RWPE2 (cell line): ENCODE measurements around the gene CNGA2.

Experiments used
- ATAC-seq: fragments of 200-7000 bp; cut with Tn5 transposase; 3 replicates; pipeline ENCODE4 v1.9.1; 2021; ENCODE audit warnings: low read depth
- DNase-seq: peaks from one replicate; pipeline ENCODE4 v3.0.0-alpha.2; 2020; ENCODE audit warnings: low spot score
- H3K27ac ChIP-seq: fragments of 450-650 bp; 2 replicates; pipeline ENCODE4 v1.5.1; 2017; ENCODE audit warnings: mild to moderate bottlenecking; ENCODE audit not compliant: poor library complexity, severe bottlenecking
- H3K27me3 ChIP-seq: fragments of 250-450 bp; sonication (Bioruptor Pico); 2 replicates; pipeline ENCODE4 v1.5.1; 2021; ENCODE audit warnings: mild to moderate bottlenecking, moderate library complexity; ENCODE audit not compliant: insufficient read depth, poor library complexity, severe bottlenecking
- H3K36me3 ChIP-seq: fragments of 250-450 bp; sonication (Bioruptor Pico); 2 replicates; pipeline ENCODE4 v1.5.1; 2020; ENCODE audit warnings: low read depth, mild to moderate bottlenecking, moderate library complexity
- H3K4me1 ChIP-seq: fragments of 250-450 bp; sonication (Bioruptor Pico); 2 replicates; pipeline ENCODE4 v1.5.1; 2021; ENCODE audit warnings: mild to moderate bottlenecking, moderate library complexity; ENCODE audit not compliant: insufficient read depth, poor library complexity, severe bottlenecking
- H3K4me3 ChIP-seq: fragments of 250-450 bp; sonication (Bioruptor Pico); 2 replicates; pipeline ENCODE4 v1.5.1; 2021; ENCODE audit warnings: mild to moderate bottlenecking, moderate library complexity; ENCODE audit not compliant: severe bottlenecking
- H3K9me3 ChIP-seq: fragments of 250-450 bp; sonication (Bioruptor Pico); 2 replicates; pipeline ENCODE4 v1.5.1; 2021; ENCODE audit warnings: mild to moderate bottlenecking, moderate library complexity; ENCODE audit not compliant: severe bottlenecking
- TF ChIP-seq, protein P1 (sequence below): fragments of 450-650 bp; IDR thresholded peaks from one replicate; pipeline ENCODE4 v1.5.1; 2017; ENCODE audit warnings: mild to moderate bottlenecking, moderate library complexity; ENCODE audit not compliant: poor library complexity, severe bottlenecking

The CNGA2 gene

DNA sequence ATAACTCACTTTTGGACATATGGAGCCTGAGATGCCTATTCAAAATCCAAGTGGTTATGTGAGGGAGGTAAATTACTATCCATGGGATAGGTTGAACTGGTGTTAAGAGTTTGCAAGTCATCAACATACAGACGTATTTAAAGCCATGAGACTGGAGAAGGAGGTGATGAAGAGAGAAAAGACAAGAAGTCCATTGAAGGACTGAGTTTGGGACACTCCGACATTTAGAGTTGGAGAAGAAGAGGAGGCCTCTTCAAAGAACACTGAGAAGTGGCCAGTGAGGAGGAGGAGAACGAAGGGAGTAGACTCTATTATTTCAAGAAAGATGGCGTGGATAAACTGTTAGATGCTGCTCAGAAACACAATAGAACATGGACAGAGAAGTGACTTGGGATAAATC lies at the start of gene CNGA2:
TSS of gene CNGA2 (plus strand) at position 301 of the 400 bp plus-strand sequence. CDS start 3,738 bp downstream, outside the sequence.
- Histone ChIP-seq H3K27me3 (no peaks in the 10 kb centered on the region), H3K4me1 (no peaks in the 10 kb centered on the region), H3K4me3 (no peak within 1 kb of the TSS), H3K27ac (no peak within 1 kb of the TSS), H3K36me3 (no peaks in the 10 kb centered on the region), H3K9me3 (no peaks in the 10 kb centered on the region)
- no peak for DNase-seq
- TF ChIP-seq, protein P1, sequence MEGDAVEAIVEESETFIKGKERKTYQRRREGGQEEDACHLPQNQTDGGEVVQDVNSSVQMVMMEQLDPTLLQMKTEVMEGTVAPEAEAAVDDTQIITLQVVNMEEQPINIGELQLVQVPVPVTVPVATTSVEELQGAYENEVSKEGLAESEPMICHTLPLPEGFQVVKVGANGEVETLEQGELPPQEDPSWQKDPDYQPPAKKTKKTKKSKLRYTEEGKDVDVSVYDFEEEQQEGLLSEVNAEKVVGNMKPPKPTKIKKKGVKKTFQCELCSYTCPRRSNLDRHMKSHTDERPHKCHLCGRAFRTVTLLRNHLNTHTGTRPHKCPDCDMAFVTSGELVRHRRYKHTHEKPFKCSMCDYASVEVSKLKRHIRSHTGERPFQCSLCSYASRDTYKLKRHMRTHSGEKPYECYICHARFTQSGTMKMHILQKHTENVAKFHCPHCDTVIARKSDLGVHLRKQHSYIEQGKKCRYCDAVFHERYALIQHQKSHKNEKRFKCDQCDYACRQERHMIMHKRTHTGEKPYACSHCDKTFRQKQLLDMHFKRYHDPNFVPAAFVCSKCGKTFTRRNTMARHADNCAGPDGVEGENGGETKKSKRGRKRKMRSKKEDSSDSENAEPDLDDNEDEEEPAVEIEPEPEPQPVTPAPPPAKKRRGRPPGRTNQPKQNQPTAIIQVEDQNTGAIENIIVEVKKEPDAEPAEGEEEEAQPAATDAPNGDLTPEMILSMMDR = no peak
- no peak for ATAC-seq

DNA sequence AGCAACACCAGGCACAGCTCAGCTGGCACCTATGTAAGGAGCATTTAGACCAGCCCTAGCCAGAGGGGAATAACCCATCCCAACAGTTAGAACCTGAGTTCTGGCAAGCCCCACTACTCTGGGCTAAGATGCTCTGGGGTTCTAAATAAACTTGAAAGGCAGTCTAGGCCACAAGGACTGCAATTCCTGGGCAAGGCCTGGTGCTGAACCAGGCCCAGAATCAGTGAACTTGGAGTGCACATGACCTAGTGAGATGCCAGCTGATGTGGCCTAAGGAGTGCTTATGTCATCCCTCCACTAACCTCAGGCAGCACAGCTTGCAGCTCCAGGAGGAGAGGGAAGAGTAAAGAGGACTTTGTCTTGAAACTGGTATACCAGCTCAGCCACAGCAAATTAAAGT lies 46.9 kb upstream of the CNGA2 start:
- DNase-seq (no peak), ATAC-seq (no peak)
- no peaks in the 10 kb centered on the region for H3K27me3 ChIP-seq
- TF ChIP-seq, protein P1 = no peak
- H3K36me3 ChIP-seq = no peaks in the 10 kb centered on the region
- H3K4me3 ChIP-seq = no peak overlapping the region
- no peaks in the 10 kb centered on the region for H3K4me1 ChIP-seq
- no peak overlapping the region for H3K27ac ChIP-seq
- no peaks in the 10 kb centered on the region for H3K9me3 ChIP-seq

DNA sequence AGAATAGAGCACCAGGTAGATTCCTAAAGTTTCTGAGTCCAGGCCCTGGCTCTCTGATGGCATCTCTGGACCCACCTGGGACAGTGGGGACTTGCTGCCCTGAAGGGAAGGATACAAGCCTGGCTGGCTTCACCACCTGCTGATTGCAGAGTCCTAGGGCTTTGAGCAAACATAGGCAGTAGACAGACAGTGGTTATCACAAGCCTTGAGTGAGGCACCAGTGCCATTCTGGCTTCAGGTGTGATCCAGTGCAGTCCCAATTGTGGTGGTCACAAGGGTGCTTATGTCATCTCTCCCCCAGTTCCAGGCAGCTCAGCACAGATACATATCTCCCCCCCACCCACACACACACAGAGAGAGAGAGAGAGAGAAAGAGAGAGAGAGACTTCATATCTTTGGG lies 45.9 kb upstream of the CNGA2 start:
- no peaks in the 10 kb centered on the region for H3K4me1 ChIP-seq
- no peaks in the 10 kb centered on the region for H3K9me3 ChIP-seq
- H3K4me3 ChIP-seq = no peak overlapping the region
- no peaks in the 10 kb centered on the region for H3K27me3 ChIP-seq
- TF ChIP-seq, protein P1 = no peak
- no peak overlapping the region for H3K27ac ChIP-seq
- no peak for ATAC-seq
- DNase-seq = no peak
- no peaks in the 10 kb centered on the region for H3K36me3 ChIP-seq

DNA sequence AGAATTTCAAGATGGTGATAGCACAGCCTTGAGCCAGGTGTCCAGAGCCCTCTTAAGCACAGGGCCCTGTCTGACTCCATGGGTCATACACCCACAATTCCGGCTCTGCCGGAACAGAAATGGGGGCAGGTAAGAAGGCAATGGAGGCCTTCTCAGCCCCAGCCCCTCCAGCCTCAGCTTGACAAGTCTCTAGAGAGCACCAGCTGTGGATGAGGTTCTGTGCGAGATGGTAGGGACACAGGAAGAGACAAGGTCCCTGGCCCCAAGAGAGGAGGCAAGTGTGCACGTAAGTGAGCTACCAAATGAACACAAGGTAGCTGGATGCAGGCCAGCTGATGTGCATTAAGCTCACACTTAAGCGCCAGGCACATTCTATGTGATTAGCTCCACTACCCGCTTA lies 41.7 kb upstream of the CNGA2 start:
- H3K36me3 ChIP-seq = no peaks in the 10 kb centered on the region
- no peak overlapping the region for H3K4me3 ChIP-seq
- TF ChIP-seq, protein P1 = no peak
- no peaks in the 10 kb centered on the region for H3K27me3 ChIP-seq
- H3K4me1 ChIP-seq = no peaks in the 10 kb centered on the region
- no peak for DNase-seq
- H3K27ac ChIP-seq = no peak overlapping the region
- ATAC-seq = no peak
- H3K9me3 ChIP-seq = no peaks in the 10 kb centered on the region

DNA sequence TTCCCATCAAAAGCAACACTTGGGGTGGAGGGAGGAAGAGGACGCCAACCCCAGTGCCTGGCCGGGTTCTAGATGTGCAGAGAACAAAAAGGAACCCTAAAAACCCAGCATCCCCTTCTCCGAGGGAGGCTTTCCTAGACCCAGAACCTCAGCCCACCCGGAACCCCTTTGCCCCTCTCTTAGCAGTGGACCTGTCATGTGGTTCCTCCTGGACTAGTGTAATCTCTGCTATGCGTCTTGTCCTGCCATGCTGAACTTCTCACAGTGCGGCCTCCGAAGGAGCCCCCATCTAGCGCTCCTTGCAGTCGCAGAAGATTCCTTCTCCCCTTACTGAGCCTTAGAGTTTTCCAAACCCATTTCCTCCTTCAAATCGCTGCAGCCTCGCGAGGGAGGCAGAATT lies 40.4 kb upstream of the CNGA2 start:
- TF ChIP-seq, protein P1 = no peak
- DNase-seq = no peak
- no peaks in the 10 kb centered on the region for H3K4me1 ChIP-seq
- H3K27me3 ChIP-seq = no peaks in the 10 kb centered on the region
- H3K9me3 ChIP-seq = no peaks in the 10 kb centered on the region
- H3K27ac ChIP-seq = no peak overlapping the region
- H3K4me3 ChIP-seq = no peak overlapping the region
- H3K36me3 ChIP-seq = no peaks in the 10 kb centered on the region
- ATAC-seq = no peak
